ENCODE results near the gene TMEFF2. TPM values are rescaled to one million over a fixed set of nuclear protein-coding genes. Genes with fewer than 3 reads are reported as not detected.

Gene TMEFF2
- total RNA-seq, 1 donor from 2014 or later = not detected

DNA sequence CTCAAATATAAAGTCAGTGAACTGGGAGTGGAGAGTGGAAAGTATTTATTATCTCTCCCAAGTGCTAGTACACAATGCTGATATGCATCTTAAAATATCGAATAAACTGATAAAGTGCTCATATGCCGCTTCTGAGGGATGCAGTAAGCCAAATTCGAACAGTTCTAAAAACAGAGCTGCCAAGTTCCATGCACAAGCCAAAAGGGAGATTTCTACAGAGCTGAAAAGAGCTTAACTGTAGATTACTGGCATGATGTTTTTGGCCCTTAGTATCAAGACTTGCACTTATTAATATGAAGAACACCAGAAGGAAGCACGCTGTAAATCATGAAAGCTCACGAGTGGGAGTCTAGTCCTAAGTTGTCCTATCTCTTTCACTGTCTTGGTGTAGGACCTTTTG is 7.9 kb downstream of the TMEFF2 start:
- intact Hi-C loops (cut with DNase I) = no loop called here
- DNase-seq (ENCODE audit: low spot score) = no peak

DNA sequence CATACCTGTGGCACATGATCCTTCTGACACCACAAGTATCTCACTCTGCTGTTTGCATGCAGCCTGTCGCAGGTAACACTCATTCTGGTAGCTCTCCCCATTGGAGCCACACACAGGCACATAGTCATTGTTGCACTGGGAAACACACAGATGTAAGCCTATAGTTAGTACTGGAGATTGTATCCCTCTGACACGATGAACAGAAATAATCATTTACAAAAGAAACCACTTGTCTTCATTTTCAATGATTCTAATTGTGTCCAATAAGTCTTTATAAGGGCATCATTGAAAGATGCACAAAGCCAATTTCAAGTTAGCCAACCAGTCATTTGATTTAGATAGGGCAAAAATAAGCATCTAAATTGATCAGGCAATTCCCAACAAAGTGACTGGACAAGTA is 10.4 kb downstream of the TMEFF2 start:
- no peak for DNase-seq (ENCODE audit: low spot score)
- intact Hi-C loops (cut with DNase I) = no loop called here

GRCh38 chr2:192183296-192183695 is 11.4 kb downstream of the TMEFF2 start:
- intact Hi-C loops (cut with DNase I) = no loop called here
- DNase-seq (ENCODE audit: low spot score) = no peak

- DNase-seq (ENCODE audit: low spot score) = no peak
- intact Hi-C loops (cut with DNase I) = no loop called here
Measured at GRCh38 chr2:192166946-192167345, 27.8 kb downstream of the TMEFF2 start.

DNA sequence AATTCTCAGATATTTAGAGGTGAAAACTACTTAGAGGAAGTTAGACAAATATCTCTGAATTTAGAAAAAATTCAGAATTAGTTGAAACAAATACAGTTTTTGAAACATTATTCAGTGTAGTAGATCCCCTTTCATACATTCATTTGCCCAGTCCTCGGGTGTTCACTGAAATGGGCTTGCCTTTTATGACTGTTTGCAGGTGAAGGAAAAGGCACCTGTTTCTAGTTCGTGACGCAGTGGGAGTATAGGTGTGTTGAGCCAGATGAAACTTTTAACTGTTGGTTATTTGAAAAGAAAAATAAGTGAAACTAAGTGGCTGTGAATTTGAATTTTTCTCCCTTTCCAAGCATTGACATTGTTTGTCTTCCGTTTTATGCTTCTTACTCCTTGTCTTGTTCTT is 28.9 kb downstream of the TMEFF2 start:
- no peak for DNase-seq (ENCODE audit: low spot score)
- intact Hi-C loops (cut with DNase I) = no loop called here

GRCh38 chr2:192162392-192163042 is 32.2 kb downstream of the TMEFF2 start:
- DNase-seq (ENCODE audit: low spot score) = no peak
- intact Hi-C loops (cut with DNase I) = loop anchor here (1.0 to 2.0 kb wide), 2 partner anchors 350 to 608 kb away; no protein-coding TSS in a partner anchor

GRCh38 chr2:192161656-192162290 is 33.0 kb downstream of the TMEFF2 start:
- no peak for DNase-seq (ENCODE audit: low spot score)

DNA sequence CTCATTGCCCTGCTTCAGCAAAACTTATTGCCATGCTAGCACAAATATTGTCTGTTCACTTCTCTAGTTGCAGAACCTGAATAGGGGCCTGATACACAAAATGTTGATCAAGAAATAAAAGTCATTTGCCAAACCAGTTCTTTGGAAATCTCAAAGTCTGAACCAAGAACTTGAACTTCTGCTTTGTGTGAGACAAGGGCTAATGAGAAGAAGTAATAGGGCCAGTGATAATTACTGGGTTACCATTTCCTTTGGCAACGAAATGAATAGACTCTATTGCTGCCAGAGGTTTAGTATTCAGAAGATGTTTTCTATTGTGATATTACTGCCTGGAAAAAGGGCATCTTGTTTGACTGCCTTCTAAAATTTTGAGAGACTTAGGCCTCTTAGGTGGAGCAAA is 35.0 kb downstream of the TMEFF2 start:
- DNase-seq (ENCODE audit: low spot score) = no peak
- intact Hi-C loops (cut with DNase I) = no loop called here

More at GRCh38 chr2:192161656-192162290, 33.0 kb downstream of the TMEFF2 start:
- intact Hi-C loops (cut with DNase I) = loop anchor here (1.0 to 2.0 kb wide), 2 partner anchors 349 to 607 kb away; no protein-coding TSS in a partner anchor

DNA sequence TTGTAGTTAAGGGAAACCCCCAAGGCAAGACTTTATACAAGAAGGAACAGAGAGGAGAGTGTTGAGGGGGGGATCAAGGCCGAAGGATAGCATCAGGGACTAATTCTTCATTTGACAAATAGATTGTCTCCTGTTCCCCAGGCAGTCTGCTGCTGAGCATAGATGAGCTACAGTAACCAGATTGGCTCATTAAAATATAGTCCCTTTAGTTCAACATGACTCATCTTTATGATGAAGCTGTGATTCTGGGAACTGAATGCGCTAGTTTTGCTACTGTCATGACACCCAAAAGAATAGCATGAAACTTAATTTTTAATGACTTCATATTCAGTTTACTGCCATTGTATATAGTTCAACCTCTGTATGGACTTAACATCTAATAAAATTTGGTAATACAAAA is 35.5 kb downstream of the TMEFF2 start:
- DNase-seq (ENCODE audit: low spot score) = no peak
- intact Hi-C loops (cut with DNase I) = no loop called here

DNA sequence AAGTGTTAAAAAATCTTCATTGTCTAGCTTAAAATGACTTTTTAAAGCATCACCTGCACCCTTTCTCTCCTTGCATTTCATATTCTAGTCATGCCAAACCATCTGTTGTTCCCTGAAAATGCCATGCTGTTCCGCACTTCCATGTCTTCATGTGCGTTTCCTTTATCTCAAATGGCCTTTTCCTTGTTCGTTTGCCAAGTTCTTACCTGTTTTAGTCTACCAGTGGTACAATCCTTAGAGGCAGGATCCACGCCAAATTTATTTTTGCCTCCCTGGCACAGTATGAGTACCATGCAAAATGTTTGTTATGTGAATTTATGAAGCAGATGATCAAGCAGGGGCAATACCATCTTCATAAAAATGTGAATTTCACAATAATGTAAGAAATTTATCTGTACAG is 37.0 kb downstream of the TMEFF2 start:
- DNase-seq (ENCODE audit: low spot score) = no peak
- intact Hi-C loops (cut with DNase I) = no loop called here

- intact Hi-C loops (cut with DNase I) = no loop called here
- DNase-seq (ENCODE audit: low spot score) = no peak
Measured at GRCh38 chr2:192155511-192156118, 39.1 kb downstream of the TMEFF2 start.

- DNase-seq (ENCODE audit: low spot score) = no peak
- intact Hi-C loops (cut with DNase I) = no loop called here
Measured at GRCh38 chr2:192153561-192153960, 41.2 kb downstream of the TMEFF2 start.

- DNase-seq (ENCODE audit: low spot score) = no peak
- intact Hi-C loops (cut with DNase I) = no loop called here
Measured at GRCh38 chr2:192151853-192152252, 42.9 kb downstream of the TMEFF2 start.

DNA sequence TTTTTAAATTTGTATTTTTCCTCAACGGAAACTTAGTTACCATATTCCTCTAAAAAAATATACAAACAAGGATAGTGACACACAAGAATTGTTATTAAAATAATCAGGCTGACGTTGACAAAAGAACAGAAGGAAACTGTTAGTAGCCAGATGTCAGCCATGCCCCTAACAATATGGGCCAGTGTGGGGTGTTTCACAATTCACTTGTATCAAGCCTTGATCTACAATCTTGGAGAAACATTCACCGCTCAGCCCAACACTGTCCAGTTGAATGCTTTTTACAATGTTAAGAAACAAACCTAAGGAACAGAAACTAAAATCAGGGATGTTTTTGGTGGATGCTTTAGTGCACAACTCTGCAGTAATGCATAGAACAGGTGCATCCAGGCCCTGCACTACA is 44.6 kb downstream of the TMEFF2 start:
- DNase-seq (ENCODE audit: low spot score) = no peak
- intact Hi-C loops (cut with DNase I) = no loop called here

DNA sequence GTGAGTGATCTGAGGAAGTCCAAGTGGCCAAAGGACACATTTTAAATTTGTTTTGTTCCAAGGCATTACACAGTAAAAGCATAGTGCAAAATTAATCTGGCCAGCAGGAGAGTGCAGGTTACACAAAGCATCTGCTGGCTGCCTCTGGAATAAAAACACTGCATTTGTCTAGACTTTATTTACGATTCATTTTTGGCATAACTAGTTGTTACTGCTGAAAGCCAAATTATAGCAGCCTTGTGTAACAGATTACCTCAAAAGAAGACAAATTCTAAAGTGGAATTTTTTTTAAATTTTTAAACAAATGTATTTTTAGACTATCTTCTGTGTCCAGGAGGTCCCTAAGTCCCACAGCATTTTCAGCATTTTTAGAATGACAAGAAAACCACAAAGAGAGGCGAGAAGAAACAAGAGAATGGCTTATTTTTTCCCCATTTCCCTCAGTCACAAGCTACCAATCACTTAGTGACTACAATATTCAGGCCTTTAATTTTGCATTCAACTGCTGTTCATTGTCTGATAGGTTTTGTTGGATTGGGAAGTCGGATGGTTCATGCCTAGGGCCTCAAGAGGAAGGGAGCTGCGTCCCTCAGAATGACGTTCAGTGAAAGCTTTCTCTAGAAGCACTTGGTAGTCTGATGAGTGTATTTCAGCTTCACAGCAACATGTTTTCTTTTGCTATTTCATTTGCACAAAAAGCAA is 46.0 kb downstream of the TMEFF2 start:
- intact Hi-C loops (cut with DNase I) = no loop called here
- no peak for DNase-seq (ENCODE audit: low spot score)

GRCh38 chr2:192148241-192148619 is 46.5 kb downstream of the TMEFF2 start:
- intact Hi-C loops (cut with DNase I) = no loop called here
- DNase-seq (ENCODE audit: low spot score) = no peak

GRCh38 chr2:192146069-192147015 is 48.4 kb downstream of the TMEFF2 start:
- no peak for DNase-seq (ENCODE audit: low spot score)
- intact Hi-C loops (cut with DNase I) = no loop called here

GRCh38 chr2:192145496-192145895 is 49.2 kb downstream of the TMEFF2 start:
- no peak for DNase-seq (ENCODE audit: low spot score)
- intact Hi-C loops (cut with DNase I) = no loop called here

DNA sequence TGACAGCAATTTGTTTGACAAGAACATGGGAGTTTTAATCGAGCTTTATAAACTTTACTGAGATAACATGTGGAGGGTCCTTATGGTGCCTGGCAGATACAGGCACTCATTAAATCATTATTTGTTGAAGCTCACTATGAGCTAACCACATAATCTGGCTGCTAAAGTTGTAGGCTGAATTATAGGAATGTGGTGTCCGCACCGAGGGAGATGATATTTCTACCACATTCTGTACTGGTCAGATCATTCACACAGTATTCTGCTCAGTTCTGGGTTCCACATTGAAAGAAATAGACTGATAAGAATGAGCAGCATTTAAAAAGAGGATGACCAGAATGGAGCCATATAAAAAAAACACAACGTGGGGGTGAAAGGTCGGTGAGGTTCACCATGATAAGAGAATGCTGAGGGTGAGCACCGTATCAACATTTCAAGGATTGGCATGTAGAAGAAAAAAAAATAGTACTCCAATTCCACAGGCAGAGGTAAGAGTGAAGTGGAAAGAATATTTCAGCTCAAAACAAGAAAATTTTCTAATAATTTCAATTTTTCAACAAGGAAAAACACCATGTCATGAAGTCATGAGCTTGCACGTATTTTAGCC is 54.4 kb downstream of the TMEFF2 start:
- DNase-seq (ENCODE audit: low spot score) = no peak
- intact Hi-C loops (cut with DNase I) = no loop called here

Data from cardiac septum (tissue), 1 donor.